H9 (cell line): ENCODE data around the gene THAP3. TPM values are rescaled to one million over a fixed set of nuclear protein-coding genes. Genes with fewer than 3 reads are reported as not detected.

ENCODE experiments used
- DNase-seq: peaks from one replicate; pipeline ENCODE4 v3.0.0-alpha.2; 2017
- H2AFZ ChIP-seq: one replicate; pipeline ENCODE4 v1.6.1; 2013; ENCODE audit warnings: mild to moderate bottlenecking, low read length, control low read depth, moderate library complexity
- H2AK5ac ChIP-seq: 2 replicates; pipeline ENCODE4 v1.6.1; 2013; ENCODE audit warnings: low read length, control low read depth, mixed read lengths; ENCODE audit not compliant: insufficient read length
- H2BK120ac ChIP-seq: one replicate; pipeline ENCODE4 v1.6.1; 2013; ENCODE audit warnings: low read depth, mild to moderate bottlenecking, low read length, control low read depth, inconsistent platforms; ENCODE audit not compliant: poor library complexity, severe bottlenecking
- H2BK12ac ChIP-seq: 2 replicates; pipeline ENCODE4 v1.6.1; 2013; ENCODE audit warnings: low read length, control low read depth, mixed read lengths, low read depth; ENCODE audit not compliant: insufficient read length
- H2BK15ac ChIP-seq: 2 replicates; pipeline ENCODE4 v1.6.1; 2013; ENCODE audit warnings: low read depth, low read length, control low read depth
- H2BK20ac ChIP-seq: one replicate; pipeline ENCODE4 v1.6.1; 2013; ENCODE audit warnings: low read depth, mild to moderate bottlenecking, low read length, control low read depth, inconsistent platforms; ENCODE audit not compliant: poor library complexity, severe bottlenecking
- H2BK5ac ChIP-seq: 2 replicates; pipeline ENCODE4 v1.6.1; 2013; ENCODE audit warnings: low read length, control low read depth, mixed read lengths; ENCODE audit not compliant: insufficient read length
- H3K14ac ChIP-seq: 2 replicates; pipeline ENCODE4 v1.6.1; 2013; ENCODE audit warnings: low read length, control low read depth; ENCODE audit not compliant: insufficient read depth
- H3K18ac ChIP-seq: 2 replicates; pipeline ENCODE4 v1.6.1; 2013; ENCODE audit warnings: low read depth, mild to moderate bottlenecking, mixed read lengths, low read length, control low read depth; ENCODE audit not compliant: insufficient read length
- H3K23ac ChIP-seq: 2 replicates; pipeline ENCODE4 v1.6.1; 2013; ENCODE audit warnings: low read length, control low read depth, mixed read lengths, low read depth; ENCODE audit not compliant: insufficient read length
- H3K23me2 ChIP-seq: 2 replicates; pipeline ENCODE4 v1.6.1; 2013; ENCODE audit warnings: low read depth, mild to moderate bottlenecking, mixed read lengths, low read length, control low read depth; ENCODE audit not compliant: insufficient read length, poor library complexity, severe bottlenecking
- H3K27ac ChIP-seq: 2 replicates; pipeline ENCODE4 v1.5.1; 2013; ENCODE audit warnings: low read length, control low read depth, mixed read lengths, low read depth; ENCODE audit not compliant: insufficient read length
- H3K27me3 ChIP-seq: 2 replicates; pipeline ENCODE4 v1.6.1; 2013; ENCODE audit warnings: low read length, control low read depth, inconsistent platforms; ENCODE audit not compliant: insufficient read depth
- H3K4ac ChIP-seq: 2 replicates; pipeline ENCODE4 v1.6.1; 2013; ENCODE audit warnings: low read depth, mild to moderate bottlenecking, control low read depth, inconsistent platforms, low read length, moderate library complexity
- H3K4me1 ChIP-seq: 2 replicates; pipeline ENCODE4 v1.6.1; 2013; ENCODE audit warnings: low read length, control low read depth, inconsistent platforms; ENCODE audit not compliant: insufficient read depth
- H3K4me2 ChIP-seq: 2 replicates; pipeline ENCODE4 v1.6.1; 2013; ENCODE audit warnings: low read length, control low read depth, mixed read lengths; ENCODE audit not compliant: insufficient read length, insufficient read depth
- H3K56ac ChIP-seq: 2 replicates; pipeline ENCODE4 v1.6.1; 2013; ENCODE audit warnings: low read depth, mild to moderate bottlenecking, mixed read lengths, low read length, control low read depth; ENCODE audit not compliant: insufficient read length
- H3K79me1 ChIP-seq: 2 replicates; pipeline ENCODE4 v1.6.1; 2013; ENCODE audit warnings: low read depth, mild to moderate bottlenecking, moderate library complexity, low read length, control low read depth, inconsistent platforms; ENCODE audit not compliant: insufficient read depth, poor library complexity, severe bottlenecking
- H3K79me2 ChIP-seq: 2 replicates; pipeline ENCODE4 v1.6.1; 2013; ENCODE audit warnings: low read length, control low read depth, inconsistent platforms; ENCODE audit not compliant: insufficient read depth
- H3K9ac ChIP-seq: 2 replicates; pipeline ENCODE4 v1.6.1; 2013; ENCODE audit warnings: low read length, control low read depth, mixed read lengths; ENCODE audit not compliant: insufficient read length; ENCODE audit errors: extremely low read depth
- H3K9me3 ChIP-seq: one replicate; pipeline ENCODE4 v1.6.1; 2013; ENCODE audit warnings: low read depth, low read length, inconsistent platforms; ENCODE audit not compliant: control insufficient read depth
- H3T11ph ChIP-seq: one replicate; pipeline ENCODE4 v1.6.1; 2013; ENCODE audit warnings: mild to moderate bottlenecking, low read length, control low read depth, inconsistent platforms
- H4K20me1 ChIP-seq: one replicate; pipeline ENCODE4 v1.6.1; 2013; ENCODE audit not compliant: control insufficient read depth, insufficient read length, insufficient read depth
- H4K5ac ChIP-seq: 2 replicates; pipeline ENCODE4 v1.6.1; 2013; ENCODE audit warnings: low read depth, mild to moderate bottlenecking, mixed read lengths, low read length, control low read depth; ENCODE audit not compliant: insufficient read length
- H4K8ac ChIP-seq: replicated peaks from 2 replicates; pipeline ENCODE4 v1.6.1; 2013; ENCODE audit warnings: low read length, control low read depth, mixed read lengths, low read depth; ENCODE audit not compliant: insufficient read length
- H4K91ac ChIP-seq: 2 replicates; pipeline ENCODE4 v1.6.1; 2013; ENCODE audit warnings: low read depth, mild to moderate bottlenecking, moderate library complexity, mixed read lengths, low read length, control low read depth; ENCODE audit not compliant: insufficient read length
- H3K27ac Mint-ChIP-seq, 3 experiments: 2 replicates in 2 of 3; 3 replicates in 1 of 3; pipeline ENCODE4 v1.8.0; 2020 to 2021; ENCODE audit warnings: mixed read lengths in 3 of 3, mild to moderate bottlenecking in 1 of 3, moderate library complexity in 1 of 3
- H3K27me3 Mint-ChIP-seq: 2 replicates; pipeline ENCODE4 v1.8.0; 2021; ENCODE audit warnings: low read depth, mild to moderate bottlenecking, moderate library complexity, mixed read lengths
- H3K36me3 Mint-ChIP-seq, 3 experiments: 2 replicates in 2 of 3; 3 replicates in 1 of 3; pipeline ENCODE4 v1.8.0; 2020 to 2021; ENCODE audit warnings: low read depth in 3 of 3, mixed read lengths in 3 of 3; ENCODE audit not compliant: insufficient read depth in 1 of 3
- H3K4me1 Mint-ChIP-seq, 2 experiments: 2 replicates each; pipeline ENCODE4 v1.8.0; 2020; ENCODE audit warnings: mixed read lengths in 2 of 2
- H3K4me3 Mint-ChIP-seq, 2 experiments: 2 replicates in 1 of 2; 3 replicates in 1 of 2; pipeline ENCODE4 v1.8.0; 2020 to 2021; ENCODE audit warnings: mild to moderate bottlenecking in 2 of 2, mixed read lengths in 2 of 2, moderate library complexity in 1 of 2
- H3K9me3 Mint-ChIP-seq, 2 experiments: 2 replicates in 1 of 2; 3 replicates in 1 of 2; pipeline ENCODE4 v1.8.0; 2020; ENCODE audit warnings: mild to moderate bottlenecking in 2 of 2, mixed read lengths in 2 of 2, moderate library complexity in 1 of 2
- CTCF ChIP-seq: fragments of 200-600 bp; sonication (generic); conservative IDR thresholded peaks from 3 replicates; pipeline ENCODE4 v1.8.0; 2021; ENCODE audit warnings: antibody characterized with exemption, mild to moderate bottlenecking
- WGBS: extraction: QIAGEN DNeasy Blood & Tissue Kit; methylation state at CpG from one replicate; pipeline ENCODE4 v1.1.7; 2013; ENCODE audit warnings: missing lambda C conversion rate, low lambda C conversion rate, mixed read lengths; ENCODE audit not compliant: insufficient read length; ENCODE audit errors: extremely low coverage; 5-methylcytosine and 5-hydroxymethylcytosine counted together
- total RNA-seq: library from RNA; stranded (reverse); gene quantifications from 2 replicates; pipeline ENCODE4 v1.2.1, GENCODE V29; 2021

The THAP3 gene
- total RNA-seq, 1 experiment from 2014 or later, result 15.3 TPM

- Histone ChIP-seq H3K4me2 (no peak overlapping the region), H3K27ac (no peak overlapping the region), H3K23ac (no peak overlapping the region), H2BK15ac (no peak overlapping the region), H3K4ac (no peak overlapping the region), H4K5ac (no peak overlapping the region), H3K18ac (no peak overlapping the region), H2BK5ac (no peak overlapping the region), H2AK5ac (no peak overlapping the region), H3T11ph (no peak overlapping the region), H2AFZ (no peak overlapping the region), H4K8ac (no peak overlapping the region), H4K91ac (no peak overlapping the region), H2BK20ac (no peak overlapping the region), H3K23me2 (peaks cover 8% of the 10 kb centered on the region), H3K9me3 (no peaks in the 10 kb centered on the region), H3K14ac (no peak overlapping the region), H3K27me3 (no peaks in the 10 kb centered on the region), H3K79me1 (peaks cover 15% of the 10 kb centered on the region), H3K4me1 (no peaks in the 10 kb centered on the region), H3K56ac (no peak overlapping the region), H2BK120ac (no peak overlapping the region), H2BK12ac (no peak overlapping the region), H3K79me2 (peaks cover 18% of the 10 kb centered on the region; the same call in 1 of the 2 replicates), H3K9ac (no peak overlapping the region), H4K20me1 (peaks cover 2% of the 10 kb centered on the region)
- Mint-ChIP-seq H3K4me3 (no peak overlapping the region), H3K4me1 (peaks cover 16 to 18% of the 10 kb centered on the region in 2 experiments), H3K27ac (0 out of 7 replicates have a peak overlapping the region, but pooled peaks of 1 of the 3 experiments have one; percentile 50), H3K9me3 (no peaks in the 10 kb centered on the region), H3K27me3 (no peaks in the 10 kb centered on the region), H3K36me3 (peaks cover 28 to 78% (median 68%) of the 10 kb centered on the region in 3 experiments)
- TF ChIP-seq CTCF, result no peak
- no CpG with 5 or more reads among the region's 4 CpGs for WGBS
- DNase-seq, result no peak
Observed at GRCh38 chr1:6619045-6619444, 5.6 kb upstream of the THAP3 start.
